ENCODE measurements around the gene CRYBB2.

Gene CRYBB2

DNA sequence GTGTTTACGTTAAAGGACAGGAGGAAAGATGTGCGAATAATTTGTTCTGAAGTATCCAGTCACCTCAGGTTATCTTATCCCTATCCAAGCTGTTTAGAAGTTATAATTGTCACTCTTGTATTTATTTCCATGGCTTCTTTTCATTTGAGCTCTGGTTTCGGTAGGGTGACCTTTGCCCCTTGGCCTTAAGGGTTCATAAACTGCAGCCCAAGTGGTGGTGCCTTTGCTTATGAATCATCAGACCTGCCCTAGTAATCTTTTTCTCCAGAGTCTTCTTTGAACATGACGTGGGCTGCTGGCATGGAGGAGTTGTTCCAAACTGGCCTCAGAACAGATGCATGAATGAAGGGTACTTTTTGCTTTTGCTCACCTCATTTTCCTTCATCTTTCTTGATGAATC lies 26.3 kb upstream of the CRYBB2 start:
- H3K27ac ChIP-seq = no peak overlapping the region
- no peaks in the 10 kb centered on the region; the same call in none of the 2 replicates for H3K36me3 ChIP-seq
- H3K27me3 ChIP-seq (ENCODE audit: insufficient read depth, low read depth, severe bottlenecking) = no peaks in the 10 kb centered on the region
- H3K4me3 ChIP-seq (ENCODE audit: low read depth, low read length) = no peak overlapping the region
- TF ChIP-seq, protein P1, sequence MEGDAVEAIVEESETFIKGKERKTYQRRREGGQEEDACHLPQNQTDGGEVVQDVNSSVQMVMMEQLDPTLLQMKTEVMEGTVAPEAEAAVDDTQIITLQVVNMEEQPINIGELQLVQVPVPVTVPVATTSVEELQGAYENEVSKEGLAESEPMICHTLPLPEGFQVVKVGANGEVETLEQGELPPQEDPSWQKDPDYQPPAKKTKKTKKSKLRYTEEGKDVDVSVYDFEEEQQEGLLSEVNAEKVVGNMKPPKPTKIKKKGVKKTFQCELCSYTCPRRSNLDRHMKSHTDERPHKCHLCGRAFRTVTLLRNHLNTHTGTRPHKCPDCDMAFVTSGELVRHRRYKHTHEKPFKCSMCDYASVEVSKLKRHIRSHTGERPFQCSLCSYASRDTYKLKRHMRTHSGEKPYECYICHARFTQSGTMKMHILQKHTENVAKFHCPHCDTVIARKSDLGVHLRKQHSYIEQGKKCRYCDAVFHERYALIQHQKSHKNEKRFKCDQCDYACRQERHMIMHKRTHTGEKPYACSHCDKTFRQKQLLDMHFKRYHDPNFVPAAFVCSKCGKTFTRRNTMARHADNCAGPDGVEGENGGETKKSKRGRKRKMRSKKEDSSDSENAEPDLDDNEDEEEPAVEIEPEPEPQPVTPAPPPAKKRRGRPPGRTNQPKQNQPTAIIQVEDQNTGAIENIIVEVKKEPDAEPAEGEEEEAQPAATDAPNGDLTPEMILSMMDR (IDR thresholded peaks at IDR 0.05; ENCODE audit: low read depth, low read length) = no peak
- no peaks in the 10 kb centered on the region for H3K9me3 ChIP-seq (ENCODE audit: severe bottlenecking)
- DNase-seq = no peak

DNA sequence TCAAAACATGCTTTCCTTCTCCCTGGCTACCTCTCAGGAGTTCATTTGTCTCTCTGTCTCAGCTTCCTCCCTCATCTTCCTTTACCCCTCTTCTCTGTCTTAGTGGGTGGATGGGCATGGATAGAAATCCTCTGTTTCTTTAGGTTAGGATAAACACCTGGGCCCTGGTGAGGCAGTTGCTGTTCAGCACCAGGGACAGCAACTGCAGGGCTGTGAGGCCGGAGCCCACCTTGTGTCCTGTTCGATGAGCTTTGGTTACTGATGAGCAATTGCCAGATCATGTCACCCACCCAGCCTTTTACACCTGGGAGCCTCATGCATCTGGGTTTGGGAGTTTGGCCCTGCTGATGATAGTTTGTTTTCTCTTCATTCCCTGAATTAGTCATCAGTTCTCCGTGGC lies 25.9 kb upstream of the CRYBB2 start:
- TF ChIP-seq, protein P1 (IDR thresholded peaks at IDR 0.05; ENCODE audit: low read depth, low read length) = no peak
- Histone ChIP-seq H3K36me3 (no peaks in the 10 kb centered on the region; the same call in none of the 2 replicates), H3K9me3 (ENCODE audit: severe bottlenecking) (no peaks in the 10 kb centered on the region), H3K4me3 (ENCODE audit: low read depth, low read length) (no peak overlapping the region), H3K27me3 (ENCODE audit: insufficient read depth, low read depth, severe bottlenecking) (no peaks in the 10 kb centered on the region), H3K27ac (no peak overlapping the region)
- DNase-seq = no peak

DNA sequence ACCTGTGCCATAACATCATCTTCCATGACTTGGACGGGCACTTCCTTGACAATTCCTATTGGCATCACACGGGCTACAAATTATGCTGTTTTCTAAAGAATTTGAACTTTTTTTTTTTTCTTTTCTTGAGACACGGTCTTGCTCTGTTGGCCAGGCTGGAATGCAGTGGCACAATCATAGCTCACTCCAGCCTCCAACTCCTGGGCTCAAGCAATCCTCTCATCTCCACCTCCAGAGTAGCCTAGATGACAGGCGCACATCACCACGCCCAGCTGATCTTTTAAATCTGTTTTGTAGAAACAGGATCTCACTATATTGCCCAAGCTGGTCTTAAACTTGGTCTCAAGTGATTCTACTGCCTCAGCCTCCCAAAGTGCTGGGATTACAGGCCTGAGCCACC lies 23.1 kb upstream of the CRYBB2 start:
- Histone ChIP-seq H3K4me3 (ENCODE audit: low read depth, low read length) (no peak overlapping the region), H3K9me3 (ENCODE audit: severe bottlenecking) (no peaks in the 10 kb centered on the region), H3K36me3 (no peaks in the 10 kb centered on the region; the same call in none of the 2 replicates), H3K27ac (no peak overlapping the region), H3K27me3 (ENCODE audit: insufficient read depth, low read depth, severe bottlenecking) (no peaks in the 10 kb centered on the region)
- DNase-seq = no peak
- TF ChIP-seq, protein P1 (IDR thresholded peaks at IDR 0.05; ENCODE audit: low read depth, low read length) = no peak

DNA sequence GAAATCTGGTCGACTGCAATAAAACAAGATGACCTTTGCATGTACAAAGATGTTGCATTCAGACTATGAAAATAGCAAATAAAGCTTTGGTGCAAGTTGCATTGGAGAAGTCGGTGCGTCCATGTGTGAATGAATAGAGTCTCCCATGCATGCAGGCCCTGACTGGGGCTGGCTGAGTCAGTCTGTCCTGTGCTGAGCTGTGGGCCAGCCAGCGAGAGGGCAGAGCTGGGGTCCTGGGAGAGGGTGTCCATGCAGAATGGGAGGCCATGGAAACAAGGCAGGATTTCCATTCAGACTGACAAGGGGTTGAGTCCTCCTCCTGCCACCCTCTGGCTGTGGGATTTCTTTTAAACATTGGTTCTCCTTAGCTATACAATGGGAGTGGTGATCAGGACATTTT lies 22.1 kb upstream of the CRYBB2 start:
- DNase-seq = no peak
- H3K9me3 ChIP-seq (ENCODE audit: severe bottlenecking) = no peaks in the 10 kb centered on the region
- H3K27ac ChIP-seq = no peak overlapping the region
- H3K36me3 ChIP-seq = no peaks in the 10 kb centered on the region; the same call in none of the 2 replicates
- TF ChIP-seq, protein P1 (IDR thresholded peaks at IDR 0.05; ENCODE audit: low read depth, low read length) = no peak
- H3K27me3 ChIP-seq (ENCODE audit: insufficient read depth, low read depth, severe bottlenecking) = no peaks in the 10 kb centered on the region
- H3K4me3 ChIP-seq (ENCODE audit: low read depth, low read length) = no peak overlapping the region

DNA sequence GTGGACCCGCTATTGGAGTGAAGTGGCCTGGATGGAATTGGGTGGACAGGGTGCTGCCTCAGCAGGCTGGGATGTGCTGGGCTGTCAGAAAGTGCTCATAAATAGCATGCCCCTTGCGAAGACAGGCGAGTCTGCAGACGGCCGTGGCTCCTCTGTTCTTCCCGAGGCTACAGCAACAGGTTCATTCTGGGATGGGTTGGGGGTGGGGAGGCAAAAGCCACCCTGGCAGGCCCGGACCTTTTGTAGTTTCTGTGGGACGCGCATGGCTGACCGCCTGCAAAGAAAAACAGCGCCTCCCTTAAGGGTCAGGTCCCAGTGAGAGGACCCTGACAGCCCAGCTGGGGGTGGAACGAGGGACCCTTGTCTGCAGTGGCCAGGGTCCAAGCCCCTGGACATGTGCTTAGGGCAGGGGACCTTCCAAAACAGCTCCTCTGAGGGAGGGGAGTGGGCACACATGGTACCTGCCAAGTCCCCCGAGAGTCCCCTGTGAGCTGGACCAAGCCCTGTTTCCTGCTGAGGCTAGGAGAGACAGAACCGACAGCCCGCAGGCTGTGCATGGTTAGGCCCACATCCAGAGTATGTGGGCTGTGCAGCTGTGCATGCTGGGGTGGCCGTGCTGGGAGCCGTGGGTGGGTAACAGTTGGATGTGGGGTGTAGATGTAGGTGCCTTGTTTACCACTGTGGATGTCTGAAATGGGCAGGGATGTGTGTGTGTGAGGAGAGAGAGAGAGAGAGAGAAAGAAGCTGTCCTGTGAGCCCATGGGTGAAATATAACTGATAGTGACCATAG lies 19.5 kb upstream of the CRYBB2 start, which contains the start of gene CRYBB3:
Gene CRYBB3 (plus strand): TSS at position 128 of the 790 bp plus-strand sequence. CDS start 1,539 bp downstream, outside the sequence.
- no peak for DNase-seq
- H3K27ac ChIP-seq = no peak within 1 kb of the TSS
- H3K4me3 ChIP-seq (ENCODE audit: low read depth, low read length) = no peak within 1 kb of the TSS
- H3K36me3 ChIP-seq = no peaks in the 10 kb centered on the region
- no peaks in the 10 kb centered on the region for H3K27me3 ChIP-seq (ENCODE audit: insufficient read depth, low read depth, severe bottlenecking)
- H3K9me3 ChIP-seq (ENCODE audit: severe bottlenecking) = no peaks in the 10 kb centered on the region
- TF ChIP-seq, protein P1 (IDR thresholded peaks at IDR 0.05; ENCODE audit: low read depth, low read length) = no peak
